Measurements from ENCODE around the gene COX5A. TPM values are rescaled to one million over a fixed set of nuclear protein-coding genes. Genes with fewer than 3 reads are reported as not detected.
A peak's percentile ranks its signal among the peaks of the same experiment; 100 is the strongest.

Gene COX5A
- total and polyA plus RNA-seq, 2 donors (not counting 1 experiment from before 2014, with no cell fraction given), result 41.9 to 183 TPM

- DNase-seq (ENCODE audit: low read depth in 2 of 2), result no peak
- TF ChIP-seq CTCF (conservative IDR thresholded peaks at IDR 0.05 in 1 of 2, IDR thresholded peaks at IDR 0.05 in 1 of 2; ENCODE audit: low read depth in 1 of 2, low read length in 2 of 2), result no peak
- TF ChIP-seq EZH2 (IDR thresholded peaks at IDR 0.05; ENCODE audit: low read length, missing control alignments), result no peak
- Histone ChIP-seq H3K27ac (ENCODE audit: insufficient read depth, low read length) (no peak overlapping the region), H3K36me3 (ENCODE audit: control insufficient read depth, insufficient read depth, low read length) (no peaks in the 10 kb centered on the region), H2AFZ (ENCODE audit: low read length) (no peak overlapping the region), H4K20me1 (ENCODE audit: control insufficient read depth, extremely low read depth, insufficient read depth, low read length) (no peaks in the 10 kb centered on the region), H3K79me2 (ENCODE audit: control insufficient read depth, insufficient read depth, low read length) (peaks cover 4% of the 10 kb centered on the region), H3K27me3 (ENCODE audit: control insufficient read depth, insufficient read depth, low read length) (no peaks in the 10 kb centered on the region), H3K4me3 (replicated peaks in 1 of 4; ENCODE audit: control extremely low read depth in 1 of 4, insufficient read depth in 1 of 4, low read depth in 3 of 4, low read length in 4 of 4) (no peak overlapping the region), H3K9me3 (ENCODE audit: control insufficient read depth, insufficient read depth, low read depth, low read length) (no peaks in the 10 kb centered on the region), H3K9ac (ENCODE audit: insufficient read depth, low read length) (no peak overlapping the region), H3K4me2 (ENCODE audit: extremely low read depth, insufficient read depth, low read length) (no peak overlapping the region), H3K4me1 (ENCODE audit: control insufficient read depth, extremely low read depth, insufficient read depth, low read length) (peaks cover 4% of the 10 kb centered on the region)
These were observed 52.4 kb downstream of the COX5A start for GRCh38 chr15:74885461-74885860.

GRCh38 chr15:74884428-74885223 lies 53.2 kb downstream of the COX5A start:
- Histone ChIP-seq H3K9me3 (ENCODE audit: control insufficient read depth, insufficient read depth, low read depth, low read length) (no peaks in the 10 kb centered on the region), H3K4me3 (replicated peaks in 1 of 4; ENCODE audit: control extremely low read depth in 1 of 4, insufficient read depth in 1 of 4, low read depth in 3 of 4, low read length in 4 of 4) (no peak overlapping the region), H3K9ac (ENCODE audit: insufficient read depth, low read length) (no peak overlapping the region), H3K4me1 (ENCODE audit: control insufficient read depth, extremely low read depth, insufficient read depth, low read length) (peaks cover 2% of the 10 kb centered on the region), H4K20me1 (ENCODE audit: control insufficient read depth, extremely low read depth, insufficient read depth, low read length) (no peaks in the 10 kb centered on the region), H3K27ac (ENCODE audit: insufficient read depth, low read length) (no peak overlapping the region), H3K36me3 (ENCODE audit: control insufficient read depth, insufficient read depth, low read length) (no peaks in the 10 kb centered on the region), H3K79me2 (ENCODE audit: control insufficient read depth, insufficient read depth, low read length) (no peaks in the 10 kb centered on the region), H3K4me2 (ENCODE audit: extremely low read depth, insufficient read depth, low read length) (no peak overlapping the region), H3K27me3 (ENCODE audit: control insufficient read depth, insufficient read depth, low read length) (no peaks in the 10 kb centered on the region), H2AFZ (ENCODE audit: low read length) (no peak overlapping the region)
- DNase-seq (ENCODE audit: low read depth in 2 of 2), result peak in 1 of 2 donors; percentile 69
- no peak for TF ChIP-seq EZH2 (IDR thresholded peaks at IDR 0.05; ENCODE audit: low read length, missing control alignments)
- TF ChIP-seq CTCF (conservative IDR thresholded peaks at IDR 0.05 in 1 of 2, IDR thresholded peaks at IDR 0.05 in 1 of 2; ENCODE audit: low read depth in 1 of 2, low read length in 2 of 2), result no peak

- Histone ChIP-seq H2AFZ (ENCODE audit: low read length) (no peak overlapping the region), H3K36me3 (ENCODE audit: control insufficient read depth, insufficient read depth, low read length) (no peaks in the 10 kb centered on the region), H3K4me3 (replicated peaks in 1 of 4; ENCODE audit: control extremely low read depth in 1 of 4, insufficient read depth in 1 of 4, low read depth in 3 of 4, low read length in 4 of 4) (no peak overlapping the region), H3K9ac (ENCODE audit: insufficient read depth, low read length) (no peak overlapping the region), H3K79me2 (ENCODE audit: control insufficient read depth, insufficient read depth, low read length) (no peaks in the 10 kb centered on the region), H3K4me2 (ENCODE audit: extremely low read depth, insufficient read depth, low read length) (no peak overlapping the region), H3K9me3 (ENCODE audit: control insufficient read depth, insufficient read depth, low read depth, low read length) (no peaks in the 10 kb centered on the region), H3K4me1 (ENCODE audit: control insufficient read depth, extremely low read depth, insufficient read depth, low read length) (no peaks in the 10 kb centered on the region), H3K27ac (ENCODE audit: insufficient read depth, low read length) (no peak overlapping the region), H4K20me1 (ENCODE audit: control insufficient read depth, extremely low read depth, insufficient read depth, low read length) (no peaks in the 10 kb centered on the region), H3K27me3 (ENCODE audit: control insufficient read depth, insufficient read depth, low read length) (no peaks in the 10 kb centered on the region)
- DNase-seq (ENCODE audit: low read depth in 2 of 2), result no peak
- TF ChIP-seq EZH2 (IDR thresholded peaks at IDR 0.05; ENCODE audit: low read length, missing control alignments), result no peak
- TF ChIP-seq CTCF (conservative IDR thresholded peaks at IDR 0.05 in 1 of 2, IDR thresholded peaks at IDR 0.05 in 1 of 2; ENCODE audit: low read depth in 1 of 2, low read length in 2 of 2), result no peak
These were observed 55.3 kb downstream of the COX5A start for GRCh38 chr15:74882528-74882927.

Data from fibroblast of lung (primary cell).